Activated gamma-delta T cell treated with anti-CD3 and anti-CD28 coated beads, Interleukin-2, amount 50 U/mL, for 16 hours (primary cell): ENCODE data around the gene DDX51.
"Not testable (repeated sequence)": the region's sequence is repeated elsewhere in the genome, so short reads cannot be mapped to it uniquely, and the experiment has no call there.

ENCODE experiments used
- DNase-seq: peaks from one replicate; pipeline ENCODE4 v3.0.0-alpha.2; 2020; ENCODE audit warnings: low read depth

Gene DDX51

GRCh38 chr12:132116709-132117557, 27.2 kb downstream of the DDX51 start:
- DNase-seq = no peak

DNA sequence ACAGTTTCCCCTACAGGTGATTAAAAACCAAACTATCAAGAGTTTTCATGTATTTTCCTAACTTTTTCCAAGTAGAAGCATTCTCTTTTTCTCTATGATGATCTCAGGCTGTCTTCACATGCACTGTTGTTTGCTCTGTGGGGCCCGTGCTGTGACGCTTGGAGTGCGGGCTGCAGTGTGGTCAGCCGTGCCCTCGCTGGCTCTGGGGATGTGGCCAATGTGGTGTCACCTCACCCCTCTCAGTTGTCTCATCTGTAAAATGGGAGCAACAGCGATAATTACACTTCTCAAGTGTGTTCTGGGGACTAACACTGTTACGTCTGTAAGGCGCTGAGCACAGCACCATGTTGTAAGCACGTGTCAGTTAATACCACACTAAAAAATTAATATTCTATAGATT, 28.6 kb downstream of the DDX51 start:
- DNase-seq = no peak

- DNase-seq = no peak
Observed at GRCh38 chr12:132114667-132115066, 29.5 kb downstream of the DDX51 start.

DNA sequence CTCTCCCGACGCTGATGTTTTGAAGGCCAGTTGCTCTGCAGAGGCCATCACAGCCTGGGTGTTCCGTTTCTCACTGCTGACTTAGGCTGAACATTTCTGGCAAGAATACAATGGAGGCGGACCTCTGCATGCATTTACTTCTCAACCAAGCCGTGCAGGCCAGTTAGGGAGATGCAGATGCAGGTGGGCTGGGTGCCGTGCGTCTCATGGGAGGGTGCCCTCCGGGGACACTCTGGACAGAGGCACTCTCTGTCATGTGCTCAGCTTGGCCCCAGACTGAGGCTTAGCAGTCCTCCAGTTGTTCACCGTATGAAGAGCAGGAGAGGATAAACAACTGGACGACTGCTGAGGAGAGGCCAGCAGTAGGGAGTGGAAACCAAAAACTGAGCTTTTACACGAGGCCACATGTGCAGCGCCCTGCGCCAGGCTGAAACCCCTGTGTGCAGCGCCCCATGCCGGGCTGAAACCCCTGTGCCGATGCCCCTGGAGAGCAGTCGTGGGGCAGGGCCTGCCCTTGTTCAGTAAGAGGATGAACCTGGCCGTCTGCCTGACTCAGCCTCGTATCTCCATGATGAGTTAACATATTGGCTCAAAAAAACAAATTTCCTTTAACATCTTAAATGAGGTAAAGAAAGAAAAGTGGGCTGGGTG, 32.3 kb downstream of the DDX51 start:
- no peak for DNase-seq

DNA sequence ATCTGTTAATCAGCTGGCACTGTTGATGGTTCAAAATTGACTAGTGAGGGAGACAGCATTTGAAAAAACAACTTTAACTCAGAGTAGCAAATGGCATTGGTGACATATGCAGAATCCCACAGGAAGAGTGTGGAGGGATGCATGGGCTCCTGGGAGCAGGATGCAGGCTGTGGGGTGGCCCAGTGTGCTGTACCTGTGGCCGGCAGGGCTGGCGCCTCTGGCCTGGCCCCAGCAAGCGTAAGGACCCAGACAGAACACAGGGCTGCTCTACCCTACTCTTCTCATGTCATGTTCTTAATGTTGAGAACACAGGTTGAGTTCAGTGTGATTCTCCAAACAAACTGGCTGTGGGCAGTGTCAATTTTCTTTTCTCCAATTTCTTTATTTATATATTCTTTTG, 33.4 kb downstream of the DDX51 start:
- DNase-seq = no peak

- DNase-seq = no peak
Observed at GRCh38 chr12:132109741-132110140, 34.4 kb downstream of the DDX51 start.

DNA sequence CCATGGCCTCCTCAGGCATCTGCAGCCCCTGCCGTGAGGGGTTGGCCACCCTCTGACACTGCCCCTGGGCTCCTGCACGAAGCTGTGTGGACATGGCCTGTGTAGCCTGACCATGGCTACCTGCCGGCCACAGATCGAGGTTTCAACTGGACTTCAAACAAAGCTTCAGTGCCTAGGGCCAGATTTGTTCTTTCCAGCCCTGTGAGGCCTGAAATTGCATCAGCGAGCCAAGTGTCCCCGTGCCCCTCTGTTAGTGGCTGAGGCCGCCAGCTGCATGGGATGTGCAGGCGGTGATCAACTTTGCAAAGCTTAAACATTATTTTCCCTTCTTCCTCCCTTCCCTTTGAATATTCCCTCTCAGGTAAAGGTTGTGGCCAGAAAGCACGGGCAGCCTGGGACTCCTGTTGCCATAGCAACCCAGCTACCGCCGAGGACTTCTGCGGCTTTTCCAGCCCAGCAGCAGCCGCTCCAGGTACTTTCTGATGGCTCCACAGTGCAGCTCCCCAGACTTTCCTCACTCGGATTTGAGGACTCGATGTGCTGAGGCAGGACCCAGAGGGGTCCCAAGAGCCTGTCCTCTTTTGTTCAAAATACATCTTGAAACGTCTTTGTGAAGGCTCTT, 35.8 kb downstream of the DDX51 start:
- DNase-seq = no peak

- no peak for DNase-seq
Observed at GRCh38 chr12:132106921-132107320, 37.2 kb downstream of the DDX51 start.

DNA sequence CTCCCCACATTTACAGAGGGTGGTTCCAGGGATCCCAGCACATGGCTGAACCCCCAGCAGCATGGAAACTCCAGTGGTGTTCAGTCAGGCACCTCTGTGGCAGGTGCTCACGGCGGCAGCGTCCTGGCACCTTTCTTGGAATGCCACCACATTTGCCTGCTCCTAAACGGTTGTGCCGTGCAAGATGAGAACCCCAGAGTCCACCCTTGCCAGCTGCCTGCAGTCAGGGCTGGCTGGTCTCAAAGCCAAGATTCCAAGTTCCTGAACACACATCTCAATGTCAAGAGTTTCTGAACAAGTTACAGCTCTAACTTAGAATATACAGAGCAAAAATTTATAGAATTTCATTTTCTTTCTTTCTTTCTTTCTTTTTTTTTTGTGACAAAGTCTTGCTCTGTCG, 38.7 kb downstream of the DDX51 start:
- no peak for DNase-seq

GRCh38 chr12:132103542-132104308, 40.4 kb downstream of the DDX51 start:
- DNase-seq = no peak

- not testable (repeated sequence) for DNase-seq
Observed at GRCh38 chr12:132103072-132103471, 41.0 kb downstream of the DDX51 start.

DNA sequence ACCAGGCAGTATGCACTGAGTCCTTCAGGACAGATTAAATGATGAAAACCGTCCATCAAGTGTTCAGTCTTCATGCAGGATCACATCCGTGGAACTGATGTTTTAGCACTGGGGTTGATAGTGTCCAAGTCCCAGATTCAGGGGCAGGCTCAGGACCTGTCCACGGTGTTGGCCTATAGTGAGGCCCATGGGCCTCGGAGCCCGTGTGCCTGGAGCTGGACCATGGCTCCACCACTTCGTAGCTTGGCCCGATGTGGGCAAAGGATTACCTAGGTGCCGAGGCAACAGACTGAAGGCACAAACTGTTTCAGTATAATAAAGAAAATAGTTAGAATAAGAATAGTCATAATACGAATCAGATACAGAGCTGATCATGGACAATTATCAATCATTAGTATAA, 41.8 kb downstream of the DDX51 start:
- no peak for DNase-seq

GRCh38 chr12:132100306-132101065, 43.6 kb downstream of the DDX51 start:
- no peak for DNase-seq

DNA sequence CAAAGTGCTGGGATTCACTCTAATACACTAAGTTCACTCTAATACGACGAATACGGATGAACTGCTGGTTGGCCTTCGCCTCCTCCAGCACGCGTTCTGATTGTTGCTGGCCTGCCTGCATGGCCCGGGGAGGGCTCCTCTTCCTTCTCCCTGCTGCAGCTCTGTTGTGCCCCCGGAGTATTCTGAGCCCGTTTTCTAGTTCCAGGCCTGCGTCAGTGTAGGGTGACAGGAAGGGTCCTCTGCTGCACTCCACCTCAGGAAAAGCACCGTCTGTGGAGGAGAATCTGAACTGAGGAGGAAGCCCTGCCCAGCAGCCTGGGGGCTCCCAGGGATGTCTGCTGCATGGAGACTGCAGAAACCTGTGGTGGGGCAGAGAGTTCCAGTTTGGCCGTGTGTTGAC, 44.4 kb downstream of the DDX51 start:
- no peak for DNase-seq

DNA sequence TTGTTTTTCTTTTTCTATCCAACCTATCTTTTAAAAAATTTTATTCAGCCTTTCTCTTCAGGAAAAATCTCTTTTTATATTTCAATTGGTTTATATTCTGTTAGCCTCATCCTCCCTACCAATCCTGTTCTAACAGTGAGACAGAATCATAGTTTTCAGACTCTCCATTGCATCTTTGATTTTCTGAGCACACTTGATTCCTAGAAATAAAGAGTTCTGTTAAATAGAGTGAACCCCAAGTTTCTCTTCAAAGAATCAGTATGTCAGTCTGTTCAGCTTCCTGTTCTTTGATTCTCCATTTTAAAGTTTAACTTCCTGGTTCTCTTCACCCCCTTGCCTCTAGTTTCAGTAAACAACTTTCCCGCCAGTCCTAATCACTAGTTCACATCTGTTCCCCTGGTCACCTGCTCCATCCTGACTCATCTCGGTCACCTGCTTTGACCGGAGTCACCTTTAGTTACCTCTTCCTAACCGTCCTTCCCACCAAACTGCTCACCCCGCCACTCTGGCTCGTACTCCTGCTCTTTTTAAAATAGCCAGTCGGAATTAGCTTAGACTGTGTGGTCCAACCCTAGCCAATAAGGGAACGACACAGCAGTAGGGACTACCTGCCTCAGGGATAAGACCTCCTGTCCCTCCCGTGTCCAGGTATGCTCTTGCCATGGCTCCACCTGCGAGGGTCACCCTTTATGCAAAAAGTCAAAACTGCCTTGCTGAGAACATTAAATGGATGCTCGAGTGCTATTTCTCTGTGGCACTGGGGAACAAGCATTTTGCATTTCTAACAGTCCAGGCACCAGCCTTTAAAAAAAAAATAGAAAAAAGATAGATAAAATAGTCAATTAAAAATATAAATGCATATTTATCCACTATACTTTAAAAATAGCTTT, 48.4 kb downstream of the DDX51 start:
- no peak for DNase-seq

GRCh38 chr12:132094269-132094891, 49.7 kb downstream of the DDX51 start:
- DNase-seq = no peak

- DNase-seq = no peak
Observed at GRCh38 chr12:132089407-132089910, 54.7 kb downstream of the DDX51 start.
